ENCODE results near the gene OSBPL6.

OSBPL6 gene

GRCh38 chr2:178448968-178449661 lies 254.8 kb downstream of the OSBPL6 start:
- peak overlapping the region; percentile 83 for H3K4me3 ChIP-seq (ENCODE audit: low read depth, low read length)
- DNase-seq (ENCODE audit: low read depth): no peak
- TF ChIP-seq, protein P1, sequence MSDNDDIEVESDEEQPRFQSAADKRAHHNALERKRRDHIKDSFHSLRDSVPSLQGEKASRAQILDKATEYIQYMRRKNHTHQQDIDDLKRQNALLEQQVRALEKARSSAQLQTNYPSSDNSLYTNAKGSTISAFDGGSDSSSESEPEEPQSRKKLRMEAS (IDR thresholded peaks at IDR 0.05; ENCODE audit: low read depth, low read length): no peak
- no peak for TF ChIP-seq MYC (IDR thresholded peaks at IDR 0.05; ENCODE audit: low read depth, low read length)
- TF ChIP-seq, protein P2, sequence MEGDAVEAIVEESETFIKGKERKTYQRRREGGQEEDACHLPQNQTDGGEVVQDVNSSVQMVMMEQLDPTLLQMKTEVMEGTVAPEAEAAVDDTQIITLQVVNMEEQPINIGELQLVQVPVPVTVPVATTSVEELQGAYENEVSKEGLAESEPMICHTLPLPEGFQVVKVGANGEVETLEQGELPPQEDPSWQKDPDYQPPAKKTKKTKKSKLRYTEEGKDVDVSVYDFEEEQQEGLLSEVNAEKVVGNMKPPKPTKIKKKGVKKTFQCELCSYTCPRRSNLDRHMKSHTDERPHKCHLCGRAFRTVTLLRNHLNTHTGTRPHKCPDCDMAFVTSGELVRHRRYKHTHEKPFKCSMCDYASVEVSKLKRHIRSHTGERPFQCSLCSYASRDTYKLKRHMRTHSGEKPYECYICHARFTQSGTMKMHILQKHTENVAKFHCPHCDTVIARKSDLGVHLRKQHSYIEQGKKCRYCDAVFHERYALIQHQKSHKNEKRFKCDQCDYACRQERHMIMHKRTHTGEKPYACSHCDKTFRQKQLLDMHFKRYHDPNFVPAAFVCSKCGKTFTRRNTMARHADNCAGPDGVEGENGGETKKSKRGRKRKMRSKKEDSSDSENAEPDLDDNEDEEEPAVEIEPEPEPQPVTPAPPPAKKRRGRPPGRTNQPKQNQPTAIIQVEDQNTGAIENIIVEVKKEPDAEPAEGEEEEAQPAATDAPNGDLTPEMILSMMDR (IDR thresholded peaks at IDR 0.05; ENCODE audit: low read depth, low read length): no peak

- DNase-seq (ENCODE audit: low read depth): peak; percentile 26
- no peak for TF ChIP-seq POLR2A (IDR thresholded peaks at IDR 0.05; ENCODE audit: extremely low read depth, insufficient read length)
- TF ChIP-seq MYC (IDR thresholded peaks at IDR 0.05; ENCODE audit: low read depth, low read length): no peak
- TF ChIP-seq, protein P1 (IDR thresholded peaks at IDR 0.05; ENCODE audit: low read depth, low read length): no peak
- TF ChIP-seq, protein P2 (IDR thresholded peaks at IDR 0.05; ENCODE audit: low read depth, low read length): no peak
- peak overlapping the region; percentile 83 for H3K4me3 ChIP-seq (ENCODE audit: low read depth, low read length)
Measured at GRCh38 chr2:178449700-178450523, 255.6 kb downstream of the OSBPL6 start.

DNA sequence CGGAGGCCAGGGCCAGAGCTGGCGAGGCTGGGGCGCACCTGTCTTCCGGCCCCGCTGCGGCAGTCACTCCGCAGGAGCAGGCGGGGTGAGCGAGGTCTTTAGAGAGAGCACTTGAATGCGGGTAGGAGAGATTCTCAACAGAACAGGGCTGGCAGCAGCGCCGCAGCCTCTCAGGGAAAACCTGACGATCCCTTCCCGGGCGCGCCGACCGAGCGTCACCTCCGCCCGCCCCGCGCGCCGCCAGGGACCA lies 256.1 kb downstream of the OSBPL6 start:
- no peak for DNase-seq (ENCODE audit: low read depth)
- H3K4me3 ChIP-seq (ENCODE audit: low read depth, low read length): peak overlapping the region; percentile 83
- TF ChIP-seq POLR2A (IDR thresholded peaks at IDR 0.05; ENCODE audit: extremely low read depth, insufficient read length): no peak
- TF ChIP-seq, protein P2 (IDR thresholded peaks at IDR 0.05; ENCODE audit: low read depth, low read length): no peak
- TF ChIP-seq, protein P1 (IDR thresholded peaks at IDR 0.05; ENCODE audit: low read depth, low read length): no peak
- TF ChIP-seq MYC (IDR thresholded peaks at IDR 0.05; ENCODE audit: low read depth, low read length): no peak

DNA sequence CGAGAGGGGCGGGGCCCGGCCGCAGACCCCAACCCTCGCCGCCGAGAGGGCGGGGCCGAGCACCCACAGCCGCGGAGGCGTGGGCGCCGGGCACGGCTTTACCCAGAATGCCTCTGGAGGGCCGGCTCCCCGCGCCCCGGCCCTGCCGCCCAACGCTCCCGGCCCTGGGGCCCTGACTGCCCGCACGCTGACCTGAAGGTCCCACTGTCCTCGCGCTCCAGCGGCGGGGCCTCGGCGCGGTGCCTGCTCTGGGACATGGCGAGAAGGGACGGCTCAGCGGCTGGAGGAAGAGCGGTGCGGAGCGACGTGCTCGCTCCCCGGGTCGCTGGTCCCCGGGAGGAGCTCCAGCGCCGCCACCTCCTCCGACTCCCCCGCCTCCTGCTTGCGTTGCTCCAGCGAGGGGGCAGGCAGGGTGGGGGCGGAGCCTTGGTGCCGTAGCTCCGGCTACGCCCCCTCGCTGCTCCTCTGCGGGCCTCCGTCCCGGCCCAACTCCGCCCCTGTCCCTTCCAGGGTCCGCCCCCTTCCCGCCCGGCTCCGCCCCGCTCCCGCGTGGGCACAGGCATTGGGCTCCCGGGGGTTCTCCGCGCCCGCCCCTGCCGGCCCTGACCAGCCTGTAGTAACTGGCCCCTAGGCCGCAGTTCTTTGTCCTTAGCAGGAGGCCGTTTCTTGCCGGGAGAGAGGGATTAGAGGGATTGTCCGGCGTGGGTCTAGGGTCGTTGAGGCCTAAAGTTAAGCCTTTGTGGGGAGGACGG lies 256.6 kb downstream of the OSBPL6 start, which contains the start of the genes PJVK and PRKRA:
PJVK (plus strand) TSS at position 605 of the 752 bp plus-strand sequence. CDS start 2,032 bp downstream, outside the sequence.
PRKRA (minus strand) TSS at position 402 of the 752 bp plus-strand sequence; CDS start at position 257, 145 bp downstream.
- peak; percentile 99 for DNase-seq (ENCODE audit: low read depth)

GRCh38 chr2:178452334-178452733 lies 258.0 kb downstream of the OSBPL6 start:
- DNase-seq (ENCODE audit: low read depth): no peak
- TF ChIP-seq MYC (IDR thresholded peaks at IDR 0.05; ENCODE audit: low read depth, low read length) (no peak), POLR2A (IDR thresholded peaks at IDR 0.05; ENCODE audit: extremely low read depth, insufficient read length) (no peak)
- TF ChIP-seq, protein P1 (IDR thresholded peaks at IDR 0.05; ENCODE audit: low read depth, low read length): no peak
- TF ChIP-seq, protein P2 (IDR thresholded peaks at IDR 0.05; ENCODE audit: low read depth, low read length): no peak
- H3K4me3 ChIP-seq (ENCODE audit: low read depth, low read length): no peak overlapping the region

More for the DNA sequence above, 256.6 kb downstream of the OSBPL6 start, which contains the start of the genes PJVK and PRKRA:
- TF ChIP-seq MYC (IDR thresholded peaks at IDR 0.05; ENCODE audit: low read depth, low read length) (peak; percentile 51), POLR2A (IDR thresholded peaks at IDR 0.05; ENCODE audit: extremely low read depth, insufficient read length) (peak; percentile 75)
- TF ChIP-seq, protein P1 (IDR thresholded peaks at IDR 0.05; ENCODE audit: low read depth, low read length): peak; percentile 13; the same call in 1 of the 2 replicates
- TF ChIP-seq, protein P2 (IDR thresholded peaks at IDR 0.05; ENCODE audit: low read depth, low read length): no peak
- peak within 1 kb of the TSS; percentile 83 for H3K4me3 ChIP-seq (ENCODE audit: low read depth, low read length)

All from NB4 (cell line).